ENCODE data around the gene WSB1.

GRCh38 chr17:27340575-27340974 lies 46.7 kb downstream of the WSB1 start:
- TF ChIP-seq CTCF (IDR thresholded peaks at IDR 0.05 in 8 of 11, conservative IDR thresholded peaks at IDR 0.05 in 3 of 11) (no peak), POLR2A (IDR thresholded peaks at IDR 0.05) (no peak)

Measured in spleen (tissue), 7 donors.